GM18499 (cell line): ENCODE data around the gene SPAG16.
"Not testable (repeated sequence)": the region's sequence is repeated elsewhere in the genome, so short reads cannot be mapped to it uniquely, and the experiment has no call there.

Experiments
- ATAC-seq: cut with Tn5 transposase; IDR thresholded peaks from one replicate; pipeline ENCODE4 v1.9.1; 2021; ENCODE audit warnings: moderate number of reproducible peaks; ENCODE audit not compliant: insufficient read depth, unreplicated experiment

The SPAG16 gene

DNA sequence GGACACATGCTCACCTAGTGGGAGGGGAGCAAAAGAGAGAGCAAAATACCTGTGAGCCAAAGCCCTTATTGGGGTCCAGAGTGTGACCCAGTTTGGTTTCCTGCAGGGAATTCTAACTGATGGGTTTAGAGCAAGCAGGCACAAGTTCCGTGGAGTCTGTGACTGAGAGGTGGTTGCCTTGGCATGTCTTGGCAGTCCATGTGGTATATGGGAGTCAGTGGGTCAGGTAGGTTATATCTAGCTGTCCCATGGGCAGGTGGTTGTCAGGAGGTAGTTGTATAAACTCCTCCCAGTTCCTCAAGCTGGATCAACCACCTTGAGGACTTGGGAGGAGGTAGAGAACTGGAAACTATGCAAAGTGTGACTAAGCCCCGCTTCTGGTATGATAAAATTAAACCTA is 673.8 kb downstream of the SPAG16 start:
- ATAC-seq: no peak

DNA sequence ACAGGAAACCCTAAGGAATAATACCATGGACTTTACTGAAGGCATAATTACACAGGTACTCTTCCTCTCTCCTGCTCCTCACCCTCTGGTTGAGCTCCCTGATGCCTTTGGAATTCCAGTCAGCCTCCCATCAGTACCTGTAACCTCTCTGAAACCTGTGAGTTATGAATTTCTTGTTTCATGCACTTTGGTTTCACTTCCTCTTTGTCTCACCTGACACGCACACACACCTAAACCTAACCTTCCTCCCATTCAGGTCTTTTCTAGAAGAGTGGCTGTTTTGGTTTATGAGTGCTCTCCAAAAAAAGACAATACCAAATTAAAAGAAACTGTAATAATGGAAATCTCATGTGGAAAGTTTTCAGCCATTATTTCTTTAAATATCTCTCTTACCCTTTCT is 675.3 kb downstream of the SPAG16 start:
- no peak for ATAC-seq

DNA sequence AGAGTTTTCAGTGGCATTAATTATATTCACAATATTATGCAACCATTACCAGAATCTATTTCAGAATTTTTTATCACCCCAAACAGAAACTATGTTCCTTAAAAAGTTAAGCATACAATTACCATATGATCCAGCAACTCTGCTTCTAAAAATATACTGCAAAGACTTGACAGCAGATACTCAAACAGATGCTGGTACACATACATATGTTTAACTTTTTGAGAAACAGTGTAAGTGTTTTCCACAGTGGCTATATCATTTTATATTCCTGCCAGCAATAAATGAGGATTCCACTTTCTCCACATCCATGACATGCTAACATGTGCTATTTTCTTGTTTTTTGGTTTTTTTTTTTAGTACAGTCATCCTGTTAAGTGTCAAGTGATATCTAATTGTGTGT is 687.3 kb downstream of the SPAG16 start:
- no peak for ATAC-seq

DNA sequence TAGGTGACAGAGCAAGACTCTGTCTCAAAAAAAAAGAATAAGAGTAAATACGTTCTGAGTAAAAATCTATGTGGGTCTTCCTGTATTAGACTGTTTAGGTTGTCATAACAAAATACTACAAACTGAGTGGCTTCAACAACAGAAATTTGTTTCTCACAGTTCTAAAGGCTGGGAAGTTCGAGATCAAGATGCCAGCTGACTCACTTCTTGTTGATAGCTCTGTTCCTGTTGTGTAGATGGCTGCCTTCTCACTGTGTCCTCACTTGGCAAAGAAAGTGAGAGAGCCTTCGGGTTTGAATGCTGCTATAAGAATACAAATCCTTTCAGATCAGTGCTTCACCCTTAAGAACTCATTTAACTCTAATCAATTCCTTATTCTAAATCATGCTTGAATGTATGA is 696.6 kb downstream of the SPAG16 start:
- ATAC-seq: no peak

DNA sequence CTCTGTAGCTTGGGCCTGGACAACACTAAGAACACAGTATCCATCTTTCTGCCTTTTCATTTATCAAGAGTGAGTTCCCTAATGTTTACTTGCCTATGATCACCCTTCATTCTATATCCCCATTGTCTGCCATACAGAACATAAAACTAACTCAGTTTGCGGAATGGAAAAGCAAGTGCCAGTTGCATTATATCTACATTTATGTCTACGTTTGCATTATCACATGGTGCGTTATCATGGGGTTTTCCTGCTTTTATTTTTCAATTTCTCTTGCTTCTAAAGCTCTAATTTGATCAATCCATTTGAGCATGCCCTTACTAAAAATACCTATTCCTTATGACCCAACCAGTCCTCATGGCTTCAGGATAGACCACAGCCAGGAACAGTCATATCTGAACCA is 704.9 kb downstream of the SPAG16 start:
- no peak for ATAC-seq

DNA sequence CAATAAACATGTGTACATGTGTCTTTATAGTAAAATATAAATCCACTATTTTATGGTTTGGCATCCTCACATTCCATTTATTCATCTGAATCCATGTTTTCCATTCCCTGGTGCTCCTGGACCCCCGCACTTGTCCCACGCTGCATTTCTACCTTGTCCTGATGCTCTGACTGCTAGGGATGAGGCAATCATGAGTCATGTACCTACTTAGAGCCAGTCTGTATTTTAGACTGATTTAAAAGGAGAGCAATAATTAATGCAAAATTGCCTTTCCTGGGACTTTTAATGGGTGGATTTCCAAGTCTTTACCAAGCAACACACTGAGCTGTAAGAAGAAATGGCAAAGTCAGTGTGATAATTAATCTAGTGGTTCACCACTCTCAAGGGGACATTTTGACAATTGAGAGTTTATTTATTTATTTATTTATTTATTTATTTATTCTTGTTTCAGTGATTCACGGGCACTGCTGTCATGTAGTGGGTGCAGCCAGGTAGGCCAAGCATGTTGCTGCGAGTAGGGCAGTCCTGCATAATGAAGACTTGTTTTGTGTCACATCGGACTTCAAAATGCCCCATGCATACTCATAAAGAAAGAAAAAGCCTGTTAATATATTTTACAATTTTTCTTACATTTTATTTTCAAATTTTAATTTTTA is 707.3 kb downstream of the SPAG16 start:
- no peak for ATAC-seq

DNA sequence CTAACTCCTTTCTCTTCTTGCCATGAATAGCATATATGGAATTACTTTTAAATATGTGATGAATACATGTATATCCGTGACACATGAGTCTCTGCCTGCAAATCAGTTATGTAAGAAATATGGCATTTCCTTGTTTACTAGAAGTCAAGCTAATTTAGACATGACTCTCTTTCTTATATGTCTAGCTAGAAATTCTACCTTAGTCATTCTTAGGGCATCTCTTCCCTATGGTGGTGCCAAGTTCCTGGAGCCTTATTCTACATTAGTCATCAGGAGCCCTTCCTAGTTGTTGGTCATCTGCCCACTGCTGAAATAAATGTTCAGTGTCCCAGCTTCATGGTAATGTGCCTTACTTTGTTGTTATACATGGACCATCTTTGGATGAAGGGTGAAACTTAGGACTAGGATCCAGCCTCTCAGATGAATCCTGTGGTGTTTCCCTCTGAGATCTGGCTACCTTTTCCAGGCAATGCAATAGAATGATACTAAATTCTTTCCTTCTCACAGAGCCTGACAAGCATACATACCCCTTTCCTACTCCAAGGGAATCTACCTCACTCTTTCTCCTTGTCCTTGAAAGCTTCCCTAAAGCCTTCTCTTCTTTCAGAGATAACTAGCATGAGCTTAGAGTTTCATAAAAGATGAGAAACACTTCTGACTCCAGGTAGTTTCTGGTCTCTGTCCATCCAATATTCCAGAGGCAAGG is 711.3 kb downstream of the SPAG16 start:
- ATAC-seq: no peak

DNA sequence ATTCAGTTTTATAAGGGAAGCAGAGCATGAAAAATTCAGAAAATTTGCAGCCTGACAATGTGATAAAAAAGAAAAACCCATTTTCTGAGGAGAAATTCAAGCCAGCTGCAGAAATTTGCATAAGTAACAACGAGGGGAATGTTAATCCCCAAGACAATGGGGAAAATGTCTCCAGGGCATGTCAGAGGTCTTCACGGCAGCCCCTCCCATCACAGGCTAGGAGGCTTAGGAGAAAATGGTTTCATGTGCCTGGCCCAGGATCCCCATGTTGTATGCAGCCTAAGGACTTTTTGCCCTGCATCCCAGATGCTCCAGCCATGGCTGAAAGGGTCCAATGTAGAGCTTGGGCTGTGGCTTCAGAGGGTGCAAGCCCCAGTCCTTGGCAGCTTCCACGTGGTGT is 714.7 kb downstream of the SPAG16 start:
- not testable (repeated sequence) for ATAC-seq

DNA sequence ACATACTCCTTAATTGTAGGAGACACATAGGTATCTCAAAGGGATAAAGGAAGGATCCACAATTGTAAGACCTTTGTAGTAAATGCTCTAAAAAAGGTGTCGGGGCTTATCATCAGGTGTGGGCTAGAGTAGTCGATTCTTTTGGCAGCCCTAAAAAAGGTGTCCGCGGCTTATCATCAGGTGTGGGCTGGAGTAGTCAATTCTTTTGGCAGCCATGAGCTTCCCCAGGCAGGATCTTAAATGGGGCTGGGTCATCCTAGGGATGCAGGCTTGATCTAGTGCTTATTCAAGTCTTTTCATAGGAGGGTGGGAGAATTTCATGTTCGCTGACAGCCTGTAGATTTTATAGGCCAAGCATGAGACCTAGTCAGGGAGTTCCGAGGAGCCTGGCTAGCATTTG is 720.2 kb downstream of the SPAG16 start:
- ATAC-seq: no peak

DNA sequence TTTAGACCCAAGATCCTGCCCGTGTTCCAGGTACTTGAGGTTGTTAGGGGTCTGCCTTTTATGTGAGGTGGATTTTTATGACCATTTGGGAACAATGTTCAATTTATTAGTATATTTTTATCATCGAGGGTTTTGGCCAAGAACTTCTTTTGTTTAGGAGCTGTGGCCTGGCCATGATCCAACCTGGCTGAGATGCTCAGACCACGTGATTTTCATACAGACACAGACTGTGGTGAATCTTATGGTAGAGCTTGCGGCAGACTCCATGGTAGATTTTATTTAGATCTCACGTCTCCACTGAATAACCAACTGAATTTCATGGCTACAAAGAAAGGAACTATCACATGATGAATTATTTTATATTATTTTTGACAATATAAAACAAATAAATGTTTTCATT is 721.1 kb downstream of the SPAG16 start:
- ATAC-seq: no peak

DNA sequence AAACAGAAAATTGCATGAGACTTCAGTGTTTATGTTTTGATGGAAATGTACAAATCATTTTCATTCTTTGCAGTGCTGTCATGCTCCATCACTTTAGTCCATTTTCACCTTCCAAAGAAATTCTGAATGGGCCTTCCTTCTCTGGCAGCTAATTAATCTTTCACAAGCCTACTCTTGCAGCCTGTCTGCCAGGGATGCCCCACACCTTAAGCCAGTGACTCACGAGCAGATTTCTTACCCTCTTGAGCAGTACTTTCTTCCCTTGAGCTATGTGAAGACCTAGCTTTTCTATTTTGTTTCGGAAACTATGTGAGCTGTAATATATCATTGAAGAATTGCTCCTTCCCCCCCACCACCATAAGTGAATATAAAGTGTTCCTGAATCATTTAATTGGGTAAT is 722.3 kb downstream of the SPAG16 start:
- ATAC-seq: no peak

DNA sequence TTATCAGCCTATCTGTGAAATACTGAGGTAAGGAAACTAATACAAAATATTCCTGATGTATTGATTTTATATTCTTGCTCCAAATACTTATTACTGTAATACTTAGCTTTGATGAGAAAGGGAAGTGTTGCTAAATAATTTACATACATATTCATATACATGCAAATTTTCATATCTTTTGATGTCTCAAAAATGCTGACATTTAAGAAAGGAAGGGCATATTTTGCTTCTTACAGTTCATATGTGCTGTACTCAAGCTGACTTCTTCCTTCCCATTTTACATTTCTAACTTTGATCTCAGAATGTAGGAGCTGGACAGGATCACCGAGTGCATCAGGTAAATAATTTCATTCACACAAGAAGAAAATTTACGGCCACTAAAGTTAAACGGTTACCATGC is 727.4 kb downstream of the SPAG16 start:
- no peak for ATAC-seq

DNA sequence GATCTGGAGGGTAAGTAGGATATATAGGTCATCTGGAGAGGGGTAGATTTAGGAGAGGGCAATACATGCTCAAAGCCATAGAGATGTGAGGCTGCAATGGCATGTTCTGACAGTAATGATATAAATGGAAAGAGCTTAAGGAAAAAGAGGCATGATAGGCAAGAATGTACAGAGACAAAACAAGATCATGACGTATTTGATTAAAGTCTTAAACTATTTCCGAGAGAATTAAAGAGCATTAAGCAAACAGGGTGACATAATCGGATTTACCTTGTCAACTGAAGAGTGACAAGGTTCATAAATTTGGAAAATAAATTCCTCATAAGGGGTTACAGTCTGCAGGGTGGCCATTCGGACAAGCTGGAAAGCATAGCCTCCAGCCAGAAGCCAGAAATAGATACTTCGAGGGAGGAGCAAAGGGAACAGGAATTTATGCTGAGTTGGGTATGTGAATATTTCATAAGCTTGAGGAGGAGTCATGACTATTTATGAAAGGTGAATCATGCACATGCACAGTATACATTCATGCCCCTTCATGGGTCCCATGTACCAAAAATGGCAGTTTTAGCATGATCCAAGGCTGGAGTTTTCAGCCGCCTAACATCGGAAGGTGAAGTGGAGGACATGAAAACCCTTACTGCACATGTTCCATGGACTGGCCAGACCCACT is 730.4 kb downstream of the SPAG16 start:
- ATAC-seq: no peak

DNA sequence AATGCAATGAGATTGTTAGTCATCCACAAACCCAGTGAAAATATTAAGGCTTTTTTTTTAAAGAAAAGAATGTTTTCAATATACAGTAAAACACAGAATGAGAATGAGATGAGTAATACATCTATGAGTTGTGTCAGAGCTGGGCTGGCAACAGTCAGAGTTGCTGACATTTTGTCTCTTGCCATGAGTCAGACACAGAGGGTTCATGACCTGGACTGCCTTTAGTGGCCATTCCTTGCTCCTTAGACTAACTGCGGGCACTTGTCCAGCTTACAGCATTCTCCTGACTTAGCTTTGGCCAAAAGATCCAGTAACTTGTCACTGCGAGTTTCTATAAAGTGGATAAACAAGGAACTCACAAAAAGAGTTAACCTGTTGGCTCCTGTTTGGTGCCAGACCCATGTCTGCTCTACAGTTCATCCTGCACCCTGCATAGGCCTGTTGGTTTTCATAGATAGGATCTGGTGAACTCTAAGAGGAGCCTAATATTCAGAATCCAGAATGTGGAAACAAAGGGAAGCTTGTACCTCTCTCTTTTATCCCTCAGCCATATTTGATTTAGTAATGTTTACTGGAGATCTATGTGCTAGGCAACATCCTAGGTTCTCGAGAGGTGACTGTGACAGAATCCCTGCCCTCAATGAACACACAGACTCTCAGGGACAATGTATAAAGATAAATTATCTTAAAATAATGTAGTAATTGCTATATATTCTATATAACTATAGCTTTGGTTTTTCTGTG is 735.1 kb downstream of the SPAG16 start:
- no peak for ATAC-seq

DNA sequence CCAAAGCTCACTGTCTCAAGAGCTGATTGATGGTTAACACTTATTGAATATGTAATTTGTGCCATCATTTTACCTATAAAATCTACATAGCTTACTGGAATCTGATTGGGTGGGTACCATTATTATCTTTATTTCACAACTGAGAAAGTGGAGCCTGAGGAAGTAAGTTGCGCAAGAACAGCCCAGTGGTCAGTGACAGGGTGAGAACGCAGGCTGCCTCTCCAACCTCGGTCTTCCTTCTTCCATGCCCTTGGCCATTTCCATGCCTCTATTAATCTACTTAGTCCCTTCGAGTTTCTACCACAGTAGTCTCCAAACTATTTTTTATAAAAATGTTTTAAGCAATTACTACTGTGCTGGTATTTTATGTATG is 735.7 kb downstream of the SPAG16 start:
- no peak for ATAC-seq

DNA sequence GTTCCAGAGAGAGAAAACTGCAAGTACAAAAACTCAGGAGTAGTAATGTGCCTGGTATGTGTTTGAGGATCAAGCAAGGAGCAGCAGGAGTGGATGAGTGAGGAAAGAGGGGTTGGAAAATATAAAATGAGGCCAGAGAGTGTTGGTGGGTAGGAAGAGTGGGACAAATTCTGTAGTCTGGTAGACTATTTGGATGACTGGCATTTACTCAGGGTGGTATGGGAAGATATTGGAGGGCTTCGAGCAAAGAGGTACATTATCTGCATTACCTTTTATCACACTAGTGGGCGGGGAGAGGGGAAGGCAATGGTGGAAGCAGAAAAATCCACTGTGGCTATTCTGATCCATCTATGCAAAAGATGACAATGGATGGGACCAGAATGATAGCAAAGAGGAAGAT is 744.9 kb downstream of the SPAG16 start:
- no peak for ATAC-seq

DNA sequence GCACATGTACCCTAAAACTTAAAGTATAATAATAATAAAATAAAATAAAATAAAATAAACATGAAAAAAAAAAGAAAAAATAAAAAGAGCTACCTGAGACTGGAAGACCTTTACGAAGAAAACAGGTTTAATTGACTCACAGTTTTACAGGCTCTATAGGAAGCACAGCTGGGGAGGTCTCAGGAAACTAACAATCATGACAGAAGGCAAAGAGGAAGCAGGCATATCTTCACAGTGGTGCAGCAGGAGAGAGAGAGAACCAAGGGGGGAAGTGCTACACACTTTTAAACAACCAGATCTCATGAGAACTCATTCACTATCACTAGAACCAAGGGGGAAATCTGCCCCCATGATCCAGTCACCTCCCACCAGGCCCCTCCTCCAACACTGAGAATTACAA is 747.3 kb downstream of the SPAG16 start:
- no peak for ATAC-seq

DNA sequence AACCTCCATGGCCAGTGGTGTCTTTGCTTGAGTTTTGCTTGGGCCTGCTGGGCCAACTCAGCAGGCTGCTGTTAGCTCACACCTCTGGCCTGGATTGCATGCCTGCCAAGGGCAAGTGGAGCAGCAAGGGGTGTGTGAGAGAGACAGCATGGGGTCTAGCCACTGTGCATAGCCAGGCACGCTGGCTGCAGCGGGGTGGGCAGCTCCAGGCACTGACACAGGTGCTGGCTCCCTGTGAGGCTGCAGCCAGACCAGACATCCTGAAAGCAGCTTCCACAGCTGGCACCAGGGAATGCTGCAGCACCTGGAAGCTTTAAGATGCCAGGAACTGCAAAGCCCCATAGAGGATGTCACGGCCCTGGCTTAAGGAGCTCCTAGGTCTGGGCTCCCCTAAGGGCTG is 750.2 kb downstream of the SPAG16 start:
- no peak for ATAC-seq

DNA sequence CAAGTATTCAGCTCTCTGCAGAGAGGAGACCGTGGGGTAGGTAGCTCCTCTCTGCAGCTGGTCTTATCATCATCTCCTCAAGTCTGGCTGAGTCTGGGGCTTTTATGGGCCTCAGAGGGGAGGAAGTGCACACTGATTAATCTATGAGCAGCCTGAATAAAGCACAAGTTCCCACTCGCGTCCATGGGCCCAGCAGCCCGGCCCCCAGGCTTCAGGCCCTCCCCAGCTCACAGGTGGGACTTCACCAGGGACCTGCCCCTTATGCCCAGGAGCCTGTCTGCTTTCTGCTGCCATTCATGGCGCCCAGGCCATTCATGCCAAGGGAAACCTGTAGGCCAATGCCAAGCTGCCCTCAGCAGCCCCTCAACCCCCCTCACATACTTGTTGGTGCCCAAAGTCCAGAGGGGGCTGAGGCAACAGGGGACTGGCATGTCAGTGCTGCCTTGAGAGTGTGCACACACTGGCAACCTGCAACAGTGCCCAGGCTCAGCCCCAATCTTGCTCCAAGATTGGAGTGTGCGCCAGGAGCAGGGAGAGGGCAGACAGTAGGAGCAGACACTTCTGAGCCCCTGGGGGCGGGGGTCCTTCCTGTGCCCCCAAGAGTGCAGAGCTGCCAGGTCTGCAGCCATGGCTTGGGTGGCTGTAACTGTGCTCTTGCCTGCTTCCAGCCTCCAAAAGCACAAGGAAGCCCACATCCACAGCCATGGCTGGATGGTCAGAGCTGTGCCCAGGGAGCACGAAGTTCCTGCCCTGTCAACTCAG is 751.0 kb downstream of the SPAG16 start:
- ATAC-seq: no peak

DNA sequence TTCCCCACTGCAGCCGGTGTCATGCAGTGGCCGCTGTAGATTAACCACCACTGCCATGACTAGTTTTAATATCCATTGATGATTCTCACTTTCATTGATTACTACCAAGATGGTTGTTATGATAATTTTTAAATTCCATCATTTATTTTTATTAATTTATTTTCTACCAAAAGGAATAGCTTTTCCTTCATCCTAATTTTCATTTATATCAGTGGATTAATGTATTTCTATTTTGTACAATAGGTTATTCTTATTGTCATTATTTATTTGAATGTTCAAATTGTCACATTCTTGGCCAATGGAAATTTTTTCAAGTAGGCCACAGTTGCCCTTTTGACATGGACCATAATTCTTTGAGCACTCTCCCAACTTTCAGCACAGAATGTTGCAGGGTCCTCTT is 751.7 kb downstream of the SPAG16 start:
- ATAC-seq: no peak
